Thyroid gland (tissue), 4 donors: ENCODE data around the gene VPS26A.

Experiments used
- CTCF ChIP-seq, 6 experiments: fragments of 200-600 bp in 3 of 6; fragments of 450-650 bp in 3 of 6; sonication (generic) in 3 of 6; IDR thresholded peaks; one replicate each; pipeline ENCODE4 v1.5.1; 2016 to 2019; ENCODE audit warnings: antibody characterized with exemption in 6 of 6, mild to moderate bottlenecking in 2 of 6, inconsistent platforms in 1 of 6, moderate library complexity in 1 of 6
- POLR2A ChIP-seq, 2 donors: fragments of 450-650 bp; IDR thresholded peaks; one replicate each; pipeline ENCODE4 v1.6.1; 2017; ENCODE audit warnings: antibody characterized with exemption in 2 of 2, mild to moderate bottlenecking in 2 of 2, moderate library complexity in 1 of 2

DNA sequence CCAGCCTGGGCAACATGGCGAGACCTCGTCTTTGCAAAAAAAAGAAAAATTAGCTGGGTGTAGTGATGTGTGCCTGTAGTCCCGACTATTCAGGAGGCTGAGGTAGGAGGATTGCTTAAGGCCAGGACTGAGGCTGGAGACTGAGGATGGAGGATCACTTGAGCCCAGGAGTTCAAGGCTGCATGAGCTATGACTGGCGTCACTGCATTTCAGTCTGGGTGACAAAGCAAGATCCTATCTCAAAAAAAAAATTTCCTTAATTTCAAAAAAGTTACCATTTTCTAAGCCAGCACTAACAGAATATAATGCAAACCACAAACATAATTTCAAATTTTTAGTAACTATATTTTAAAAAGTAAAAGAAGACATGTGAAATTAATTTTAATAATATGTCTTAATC is 49.4 kb upstream of the VPS26A start:
- TF ChIP-seq CTCF (IDR thresholded peaks at IDR 0.05) (no peak), POLR2A (IDR thresholded peaks at IDR 0.05) (no peak)
